ENCODE results near the gene DNASE1L2.

- no peak for TF ChIP-seq CTCF (conservative IDR thresholded peaks at IDR 0.05)
- TF ChIP-seq ZFX (IDR thresholded peaks at IDR 0.05) = no peak
These were observed 5.9 kb upstream of the DNASE1L2 start for GRCh38 chr16:2230376-2230775.

Data from C4-2B (cell line).